Vagina (tissue), 2 donors: ENCODE data around the gene ZNF346. TPM values are rescaled to one million over a fixed set of nuclear protein-coding genes. Genes with fewer than 3 reads are reported as not detected.
"Not testable (repeated sequence)": the region's sequence is repeated elsewhere in the genome, so short reads cannot be mapped to it uniquely, and the experiment has no call there.

Experiments used
- DNase-seq, 2 donors: peaks; one replicate each; pipeline ENCODE4 v3.0.0-alpha.2; 2017; ENCODE audit errors: extremely low spot score in 2 of 2
- H3K27ac ChIP-seq: fragments of 200-600 bp; sonication (generic); one replicate; pipeline ENCODE4 v1.5.1; 2019
- H3K27me3 ChIP-seq: fragments of 200-600 bp; sonication (generic); one replicate; pipeline ENCODE4 v1.5.1; 2019
- H3K36me3 ChIP-seq, 2 donors: fragments of 200-600 bp; sonication (generic); one replicate each; pipeline ENCODE4 v1.5.1; 2017 to 2019
- H3K4me1 ChIP-seq: fragments of 200-600 bp; sonication (generic); one replicate; pipeline ENCODE4 v1.5.1; 2019
- H3K4me3 ChIP-seq, 2 donors: fragments of 200-600 bp; sonication (generic); 1 replicate in 1 of 2; 2 replicates in 1 of 2; pipeline ENCODE4 v1.5.1; 2016 to 2019
- H3K9me3 ChIP-seq: fragments of 200-600 bp; sonication (generic); one replicate; pipeline ENCODE4 v1.5.1; 2019
- POLR2A ChIP-seq, 2 donors: fragments of 450-650 bp; IDR thresholded peaks; one replicate each; pipeline ENCODE4 v1.6.1; 2017; ENCODE audit warnings: antibody characterized with exemption in 2 of 2, mild to moderate bottlenecking in 2 of 2, moderate library complexity in 2 of 2
- POLR2AphosphoS5 ChIP-seq, 2 donors: sonication (generic); formaldehyde crosslinking; IDR thresholded peaks; one replicate each; pipeline ENCODE4 v1.9.0; 2017; ENCODE audit warnings: antibody characterized with exemption in 2 of 2, mild to moderate bottlenecking in 2 of 2, low read depth in 1 of 2; ENCODE audit not compliant: insufficient read depth in 1 of 2
- intact Hi-C: fragments of 100-400 bp; cut with DNase I; formaldehyde crosslinking; loops from one replicate; pipeline ENCODE4 v1.15.1; 2023
- total RNA-seq: library from RNA; depleted of rRNA; stranded (reverse); fragments of >200 nt; gene quantifications from one replicate; pipeline ENCODE4 v1.2.3, GENCODE V29; 2016
- TF ChIP-seq, protein P1 (sequence below), 3 experiments: fragments of 450-650 bp in 2 of 3; fragments of 200-600 bp in 1 of 3; sonication (generic) in 1 of 3; IDR thresholded peaks; one replicate each; pipeline ENCODE4 v1.5.1; 2017 to 2019; ENCODE audit warnings: antibody characterized with exemption in 3 of 3, mild to moderate bottlenecking in 2 of 3, moderate library complexity in 2 of 3

ZNF346 gene
- total RNA-seq, 1 donor from 2014 or later, result 52.1 TPM

- Histone ChIP-seq H3K4me1 (peaks cover 11% of the 10 kb centered on the region), H3K4me3 (no peak overlapping the region), H3K27me3 (no peaks in the 10 kb centered on the region), H3K36me3 (no peaks in the 10 kb centered on the region), H3K9me3 (no peaks in the 10 kb centered on the region), H3K27ac (no peak overlapping the region)
- TF ChIP-seq, protein P1, sequence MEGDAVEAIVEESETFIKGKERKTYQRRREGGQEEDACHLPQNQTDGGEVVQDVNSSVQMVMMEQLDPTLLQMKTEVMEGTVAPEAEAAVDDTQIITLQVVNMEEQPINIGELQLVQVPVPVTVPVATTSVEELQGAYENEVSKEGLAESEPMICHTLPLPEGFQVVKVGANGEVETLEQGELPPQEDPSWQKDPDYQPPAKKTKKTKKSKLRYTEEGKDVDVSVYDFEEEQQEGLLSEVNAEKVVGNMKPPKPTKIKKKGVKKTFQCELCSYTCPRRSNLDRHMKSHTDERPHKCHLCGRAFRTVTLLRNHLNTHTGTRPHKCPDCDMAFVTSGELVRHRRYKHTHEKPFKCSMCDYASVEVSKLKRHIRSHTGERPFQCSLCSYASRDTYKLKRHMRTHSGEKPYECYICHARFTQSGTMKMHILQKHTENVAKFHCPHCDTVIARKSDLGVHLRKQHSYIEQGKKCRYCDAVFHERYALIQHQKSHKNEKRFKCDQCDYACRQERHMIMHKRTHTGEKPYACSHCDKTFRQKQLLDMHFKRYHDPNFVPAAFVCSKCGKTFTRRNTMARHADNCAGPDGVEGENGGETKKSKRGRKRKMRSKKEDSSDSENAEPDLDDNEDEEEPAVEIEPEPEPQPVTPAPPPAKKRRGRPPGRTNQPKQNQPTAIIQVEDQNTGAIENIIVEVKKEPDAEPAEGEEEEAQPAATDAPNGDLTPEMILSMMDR (IDR thresholded peaks at IDR 0.05), result no peak
- TF ChIP-seq POLR2AphosphoS5 (IDR thresholded peaks at IDR 0.05; ENCODE audit: insufficient read depth in 1 of 2, low read depth in 1 of 2) (no peak), POLR2A (IDR thresholded peaks at IDR 0.05) (no peak)
- intact Hi-C loops, result no loop called here
- no peak for DNase-seq
Observed at GRCh38 chr5:176985516-176985915, 37.0 kb upstream of the ZNF346 start.

DNA sequence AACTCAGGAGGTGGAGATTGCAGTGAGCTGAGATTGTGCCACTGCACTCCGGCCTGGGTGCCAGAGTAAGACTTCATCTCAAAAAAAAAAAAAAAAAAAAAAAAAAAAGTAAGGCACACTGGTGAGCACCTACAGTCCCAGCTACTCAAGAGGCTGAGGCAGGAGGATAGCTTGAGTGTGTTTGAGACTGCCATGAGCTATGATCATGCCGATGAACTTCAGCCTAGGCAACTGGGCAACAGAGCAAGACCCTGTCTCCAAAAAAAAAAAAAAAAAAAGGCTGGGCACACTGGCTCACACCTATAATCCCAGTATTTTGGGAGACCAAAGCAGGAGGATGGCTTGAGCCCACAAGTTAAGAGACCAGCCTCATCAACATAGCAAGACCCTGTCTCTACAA, 36.2 kb upstream of the ZNF346 start:
- no peak for DNase-seq
- TF ChIP-seq POLR2AphosphoS5 (IDR thresholded peaks at IDR 0.05; ENCODE audit: insufficient read depth in 1 of 2, low read depth in 1 of 2) (no peak), POLR2A (IDR thresholded peaks at IDR 0.05) (no peak)
- TF ChIP-seq, protein P1 (IDR thresholded peaks at IDR 0.05), result no peak
- Histone ChIP-seq H3K36me3 (no peaks in the 10 kb centered on the region), H3K4me3 (no peak overlapping the region), H3K9me3 (no peaks in the 10 kb centered on the region), H3K27ac (no peak overlapping the region), H3K4me1 (peaks cover 11% of the 10 kb centered on the region), H3K27me3 (no peaks in the 10 kb centered on the region)
- intact Hi-C loops, result no loop called here

- H3K36me3 ChIP-seq, result no peaks in the 10 kb centered on the region
- H3K27ac ChIP-seq, result no peak overlapping the region
- intact Hi-C loops, result no loop called here
- H3K4me1 ChIP-seq, result peaks cover 11% of the 10 kb centered on the region
- no peaks in the 10 kb centered on the region for H3K27me3 ChIP-seq
- DNase-seq, result no peak
- TF ChIP-seq POLR2A (IDR thresholded peaks at IDR 0.05) (no peak), POLR2AphosphoS5 (IDR thresholded peaks at IDR 0.05; ENCODE audit: insufficient read depth in 1 of 2, low read depth in 1 of 2) (no peak)
- TF ChIP-seq, protein P1 (IDR thresholded peaks at IDR 0.05), result no peak
- H3K4me3 ChIP-seq, result no peak overlapping the region
- H3K9me3 ChIP-seq, result no peaks in the 10 kb centered on the region
Observed at GRCh38 chr5:176987583-176987982, 34.9 kb upstream of the ZNF346 start.

DNA sequence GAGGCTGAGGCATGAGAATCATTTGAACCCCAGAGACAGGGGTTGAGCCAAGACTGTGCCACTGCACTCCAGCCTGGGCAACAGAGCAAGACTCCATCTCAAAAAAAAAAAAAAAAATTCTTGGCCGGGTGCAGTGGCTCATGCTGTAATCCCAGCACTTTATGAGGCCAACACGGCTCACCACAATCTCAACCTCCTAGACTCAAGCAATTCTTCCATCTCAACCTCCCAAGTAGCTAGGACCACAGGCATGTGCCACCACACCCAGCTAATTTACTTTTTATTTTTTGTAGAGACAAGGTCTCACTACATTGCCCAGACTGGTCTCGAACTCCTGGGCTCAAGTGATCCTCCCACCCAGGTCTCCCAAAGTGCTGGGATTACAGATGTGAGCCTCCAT, 29.4 kb upstream of the ZNF346 start:
- H3K27me3 ChIP-seq, H3K9me3 ChIP-seq, DNase-seq, H3K36me3 ChIP-seq, H3K4me3 ChIP-seq, intact Hi-C loops, H3K4me1 ChIP-seq, H3K27ac ChIP-seq: not testable (repeated sequence)

GRCh38 chr5:176994460-176995121, 27.9 kb upstream of the ZNF346 start:
- Histone ChIP-seq H3K27ac (no peak overlapping the region), H3K4me1 (peaks cover 9% of the 10 kb centered on the region), H3K27me3 (no peaks in the 10 kb centered on the region), H3K4me3 (no peak overlapping the region), H3K36me3 (no peaks in the 10 kb centered on the region), H3K9me3 (no peaks in the 10 kb centered on the region)
- intact Hi-C loops, result no loop called here
- TF ChIP-seq POLR2A (IDR thresholded peaks at IDR 0.05) (no peak), POLR2AphosphoS5 (IDR thresholded peaks at IDR 0.05; ENCODE audit: insufficient read depth in 1 of 2, low read depth in 1 of 2) (no peak)
- TF ChIP-seq, protein P1 (IDR thresholded peaks at IDR 0.05), result no peak
- no peak for DNase-seq
